Measurements from ENCODE around the gene FADS3. TPM values are rescaled to one million over a fixed set of nuclear protein-coding genes. Genes with fewer than 3 reads are reported as not detected.
A peak's percentile ranks its signal among the peaks of the same experiment; 100 is the strongest.

The FADS3 gene
- total and polyA plus RNA-seq, 2 donors (not counting 3 experiments of a cell fraction or from before 2014, with no cell fraction given), result 216 to 346 TPM

GRCh38 chr11:61892085-61892370, 683 bp upstream of the FADS3 start:
- H3K4me1 ChIP-seq (ENCODE audit: control insufficient read depth, extremely low read depth, insufficient read depth, low read length), result peaks cover 31% of the 10 kb centered on the region
- H3K9me3 ChIP-seq (replicated peaks; ENCODE audit: control insufficient read depth, insufficient read depth, low read length), result no peaks in the 10 kb centered on the region
- no peaks in the 10 kb centered on the region for H3K9me1 ChIP-seq (replicated peaks; ENCODE audit: control insufficient read depth, extremely low read depth, insufficient read depth, low read length)
- TF ChIP-seq, protein P1, sequence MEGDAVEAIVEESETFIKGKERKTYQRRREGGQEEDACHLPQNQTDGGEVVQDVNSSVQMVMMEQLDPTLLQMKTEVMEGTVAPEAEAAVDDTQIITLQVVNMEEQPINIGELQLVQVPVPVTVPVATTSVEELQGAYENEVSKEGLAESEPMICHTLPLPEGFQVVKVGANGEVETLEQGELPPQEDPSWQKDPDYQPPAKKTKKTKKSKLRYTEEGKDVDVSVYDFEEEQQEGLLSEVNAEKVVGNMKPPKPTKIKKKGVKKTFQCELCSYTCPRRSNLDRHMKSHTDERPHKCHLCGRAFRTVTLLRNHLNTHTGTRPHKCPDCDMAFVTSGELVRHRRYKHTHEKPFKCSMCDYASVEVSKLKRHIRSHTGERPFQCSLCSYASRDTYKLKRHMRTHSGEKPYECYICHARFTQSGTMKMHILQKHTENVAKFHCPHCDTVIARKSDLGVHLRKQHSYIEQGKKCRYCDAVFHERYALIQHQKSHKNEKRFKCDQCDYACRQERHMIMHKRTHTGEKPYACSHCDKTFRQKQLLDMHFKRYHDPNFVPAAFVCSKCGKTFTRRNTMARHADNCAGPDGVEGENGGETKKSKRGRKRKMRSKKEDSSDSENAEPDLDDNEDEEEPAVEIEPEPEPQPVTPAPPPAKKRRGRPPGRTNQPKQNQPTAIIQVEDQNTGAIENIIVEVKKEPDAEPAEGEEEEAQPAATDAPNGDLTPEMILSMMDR (IDR thresholded peaks at IDR 0.05; ENCODE audit: extremely low read depth in 1 of 2, insufficient read depth in 1 of 2, low read depth in 1 of 2, low read length in 2 of 2), result peak in 1 of 2 donors; percentile 18
- TF ChIP-seq FOS (IDR thresholded peaks at IDR 0.05; ENCODE audit: borderline replicate concordance, insufficient read depth, low read length), result no peak
- H3K27me3 ChIP-seq (ENCODE audit: control insufficient read depth in 2 of 2, insufficient read depth in 2 of 2, low read length in 2 of 2), result no peaks in the 10 kb centered on the region
- CTCF ChIA-PET, result interaction anchor here (0.5 to 2.6 kb wide), 6 partner anchors 11 to 216 kb away, joined by 3 to 13 read pairs (median 12); no protein-coding TSS in a partner anchor
- H3K4me2 ChIP-seq (ENCODE audit: insufficient read depth, low read length), result peak overlapping the region; percentile 51
- peaks cover 30% of the 10 kb centered on the region for H3K79me2 ChIP-seq (ENCODE audit: control insufficient read depth, insufficient read depth, low read length)
- H3K27ac ChIP-seq (ENCODE audit: insufficient read depth, low read depth, low read length), result no peak overlapping the region
- peak overlapping the region in 1 of 3 experiments; percentile 70 for H3K4me3 ChIP-seq (replicated peaks in 1 of 3; ENCODE audit: insufficient read depth in 1 of 3, low read depth in 1 of 3, low read length in 3 of 3)
- no peak overlapping the region for H2AFZ ChIP-seq (ENCODE audit: low read depth, low read length)
- H3K9ac ChIP-seq (replicated peaks; ENCODE audit: extremely low read depth, insufficient read depth, low read length), result no peak overlapping the region
- H3K36me3 ChIP-seq (ENCODE audit: control insufficient read depth in 2 of 2, extremely low read depth in 1 of 2, insufficient read depth in 2 of 2, low read length in 2 of 2), result no peaks in the 10 kb centered on the region
- dilution Hi-C loops (cut with MboI; ENCODE audit: extremely low pct_ligation_motif_present, low sequenced_read_pairs), result no loop called here
- no peak for FAIRE-seq
- intact Hi-C loops (cut with micrococcal nuclease), result no loop called here
- DNase-seq (ENCODE audit: low read depth, low spot score), result no peak
- BruUV-seq (replicated peaks), result no TSS peak
- POLR2A ChIA-PET, result no interaction called here
- H4K20me1 ChIP-seq (replicated peaks; ENCODE audit: control insufficient read depth, extremely low read depth, insufficient read depth, low read length), result no peaks in the 10 kb centered on the region

- FAIRE-seq (peak; percentile 93), DNase-seq (ENCODE audit: low read depth, low spot score) (peak; percentile 75)
- no peaks in the 10 kb centered on the region for H3K36me3 ChIP-seq (ENCODE audit: control insufficient read depth in 2 of 2, extremely low read depth in 1 of 2, insufficient read depth in 2 of 2, low read length in 2 of 2)
Measured at GRCh38 chr11:61890529-61891330, 615 bp downstream of the FADS3 start.

More at GRCh38 chr11:61890529-61891330, 615 bp downstream of the FADS3 start:
- H3K27ac ChIP-seq (ENCODE audit: insufficient read depth, low read depth, low read length), result peak overlapping the region; percentile 58
- intact Hi-C loops (cut with micrococcal nuclease) (loop anchor here (1.0 to 2.0 kb wide), 5 partner anchors 9 to 98 kb away; partner anchors contain the start of genes FEN1, FTH1 and TMEM258), dilution Hi-C loops (cut with MboI; ENCODE audit: extremely low pct_ligation_motif_present, low sequenced_read_pairs) (no loop called here)
- peaks cover 32% of the 10 kb centered on the region for H3K4me1 ChIP-seq (ENCODE audit: control insufficient read depth, extremely low read depth, insufficient read depth, low read length)
- H3K9me3 ChIP-seq (replicated peaks; ENCODE audit: control insufficient read depth, insufficient read depth, low read length), result no peaks in the 10 kb centered on the region
- CTCF ChIA-PET, result interaction anchor here (1.0 to 4.8 kb wide), 7 partner anchors 8 to 217 kb away, joined by 4 to 19 read pairs (median 5); no protein-coding TSS in a partner anchor
- H3K9me1 ChIP-seq (replicated peaks; ENCODE audit: control insufficient read depth, extremely low read depth, insufficient read depth, low read length), result no peaks in the 10 kb centered on the region
- H3K9ac ChIP-seq (replicated peaks; ENCODE audit: extremely low read depth, insufficient read depth, low read length), result peak overlapping the region; percentile 75
- peak overlapping the region; percentile 67 for H2AFZ ChIP-seq (ENCODE audit: low read depth, low read length)
- peak overlapping the region; percentile 87 for H3K4me2 ChIP-seq (ENCODE audit: insufficient read depth, low read length)
- no peaks in the 10 kb centered on the region for H4K20me1 ChIP-seq (replicated peaks; ENCODE audit: control insufficient read depth, extremely low read depth, insufficient read depth, low read length)
- POLR2A ChIA-PET, result interaction anchor here (1.6 kb wide), 1 partner anchor 10 kb away, joined by 5 read pairs; no protein-coding TSS in a partner anchor
- no TSS peak for BruUV-seq (replicated peaks)
- H3K79me2 ChIP-seq (ENCODE audit: control insufficient read depth, insufficient read depth, low read length), result peaks cover 43% of the 10 kb centered on the region
- H3K4me3 ChIP-seq (replicated peaks in 1 of 3; ENCODE audit: insufficient read depth in 1 of 3, low read depth in 1 of 3, low read length in 3 of 3), result peak overlapping the region; percentile 41 to 70 (median 70)
- H3K27me3 ChIP-seq (ENCODE audit: control insufficient read depth in 2 of 2, insufficient read depth in 2 of 2, low read length in 2 of 2), result no peaks in the 10 kb centered on the region
- TF ChIP-seq MAX (IDR thresholded peaks at IDR 0.05; ENCODE audit: insufficient read depth, insufficient read length) (peak; percentile 51), EZH2 (IDR thresholded peaks at IDR 0.05; ENCODE audit: borderline replicate concordance, low read depth, low read length, severe bottlenecking) (no peak), JUN (IDR thresholded peaks at IDR 0.05; ENCODE audit: borderline replicate concordance, insufficient read depth, insufficient read length, low read depth) (peak; percentile 44), POLR2A (IDR thresholded peaks at IDR 0.05; ENCODE audit: low read depth, low read length) (no peak), POLR2AphosphoS5 (IDR thresholded peaks at IDR 0.05; ENCODE audit: insufficient read depth, low read depth, low read length) (peak; percentile 49), MYC (IDR thresholded peaks at IDR 0.05; ENCODE audit: low read depth, low read length) (peak; percentile 11), FOS (IDR thresholded peaks at IDR 0.05; ENCODE audit: borderline replicate concordance, insufficient read depth, low read length) (peak; percentile 74)
- TF ChIP-seq, protein P1 (IDR thresholded peaks at IDR 0.05; ENCODE audit: extremely low read depth in 1 of 2, insufficient read depth in 1 of 2, low read depth in 1 of 2, low read length in 2 of 2), result no peak
